Endothelial cell of umbilical vein (primary cell): Measurements from ENCODE around the gene SHISA8. TPM values are rescaled to one million over a fixed set of nuclear protein-coding genes. Genes with fewer than 3 reads are reported as not detected.

ENCODE experiments used
- BruUV-seq: library from RNA; stranded (reverse); fragments of 400-500 nt; replicated peaks from 2 replicates; lab custom pipeline; 2021; lab: Mats Ljungman, UMichigan
- CTCF ChIA-PET: fragments of 300-600, 350-600 bp; sonication (Branson Sonifier 250); formaldehyde crosslinking; loops from one replicate; lab custom pipeline; 2021; ENCODE audit warnings: antibody characterized with exemption, inconsistent platforms; lab: Charles Lee
- POLR2A ChIA-PET: fragments of 300-600, 350-600 bp; sonication (Branson Sonifier 250); formaldehyde crosslinking; loops from one replicate; lab custom pipeline; 2021; ENCODE audit warnings: antibody characterized with exemption, inconsistent platforms; lab: Charles Lee
- DNase-seq: peaks from one replicate; pipeline ENCODE4 v3.0.0-alpha.2; 2011; ENCODE audit warnings: low read depth, low spot score
- FAIRE-seq: peaks from 2 replicates; lab custom pipeline; 2011; peaks lifted over from hg19 to GRCh38; lab: Jason Lieb, UNC
- H2AFZ ChIP-seq: 2 replicates; pipeline ENCODE4 v1.6.0; 2012; ENCODE audit warnings: low read depth, low read length, control low read depth, inconsistent platforms
- H3K27ac ChIP-seq: 2 replicates; pipeline ENCODE4 v1.5.1; 2011; ENCODE audit warnings: low read depth, mild to moderate bottlenecking, control low read depth, low read length, moderate library complexity; ENCODE audit not compliant: insufficient read depth
- H3K27me3 ChIP-seq, 2 experiments: 2 replicates each; pipeline versions ENCODE4 v1.6.0 to v1.6.1; 2011; ENCODE audit warnings: low read length in 2 of 2, mixed read lengths in 1 of 2; ENCODE audit not compliant: control insufficient read depth in 2 of 2, insufficient read depth in 2 of 2
- H3K36me3 ChIP-seq, 2 experiments: 2 replicates in 1 of 2; 3 replicates in 1 of 2; pipeline ENCODE4 v1.5.1; 2011; ENCODE audit warnings: low read length in 2 of 2, mild to moderate bottlenecking in 1 of 2, moderate library complexity in 1 of 2; ENCODE audit not compliant: control insufficient read depth in 2 of 2, insufficient read depth in 2 of 2; ENCODE audit errors: extremely low read depth in 1 of 2
- H3K4me1 ChIP-seq: 3 replicates; pipeline ENCODE4 v1.5.1; 2011; ENCODE audit warnings: mild to moderate bottlenecking, low read length; ENCODE audit not compliant: control insufficient read depth, insufficient read depth; ENCODE audit errors: extremely low read depth
- H3K4me2 ChIP-seq: 2 replicates; pipeline ENCODE4 v1.6.1; 2011; ENCODE audit warnings: low read length, control low read depth, mixed read lengths; ENCODE audit not compliant: insufficient read depth
- H3K4me3 ChIP-seq, 3 experiments: fragments of 200-600 bp in 1 of 3; sonication (generic), shearing (Covaris generic) in 1 of 3; replicated peaks in 1 of 3; 2 replicates each; pipeline ENCODE4 v1.5.1; 2011 to 2016; ENCODE audit warnings: control low read depth in 3 of 3, low read length in 3 of 3, mild to moderate bottlenecking in 2 of 3, inconsistent platforms in 1 of 3, low read depth in 1 of 3, moderate library complexity in 1 of 3; ENCODE audit not compliant: insufficient read depth in 1 of 3
- H3K79me2 ChIP-seq: 2 replicates; pipeline ENCODE4 v1.6.0; 2012; ENCODE audit warnings: low read length, inconsistent platforms; ENCODE audit not compliant: control insufficient read depth, insufficient read depth
- H3K9ac ChIP-seq: replicated peaks from 2 replicates; pipeline ENCODE3; 2011; ENCODE audit warnings: low read length, control low read depth; ENCODE audit not compliant: insufficient read depth; ENCODE audit errors: extremely low read depth
- H3K9me1 ChIP-seq: replicated peaks from 3 replicates; pipeline ENCODE4 v1.6.0; 2011; ENCODE audit warnings: mild to moderate bottlenecking, low read length; ENCODE audit not compliant: control insufficient read depth, insufficient read depth; ENCODE audit errors: extremely low read depth
- H3K9me3 ChIP-seq: replicated peaks from 2 replicates; pipeline ENCODE4 v1.5.1; 2012; ENCODE audit warnings: low read length, inconsistent platforms; ENCODE audit not compliant: control insufficient read depth, insufficient read depth
- H4K20me1 ChIP-seq: replicated peaks from 2 replicates; pipeline ENCODE3; 2011; ENCODE audit warnings: mild to moderate bottlenecking, low read length; ENCODE audit not compliant: control insufficient read depth, insufficient read depth; ENCODE audit errors: extremely low read depth
- CTCF ChIP-seq, 2 donors: IDR thresholded peaks; 1 replicate in 1 of 2; 2 replicates in 1 of 2; pipeline ENCODE4 v1.5.1; 2011; ENCODE audit warnings: low read length in 2 of 2, mild to moderate bottlenecking in 2 of 2, moderate library complexity in 2 of 2, control low read depth in 1 of 2, inconsistent platforms in 1 of 2, low read depth in 1 of 2; ENCODE audit not compliant: insufficient read depth in 1 of 2; ENCODE audit errors: extremely low read depth in 1 of 2
- EZH2 ChIP-seq: IDR thresholded peaks from 2 replicates; pipeline ENCODE4 v1.6.1; 2012; ENCODE audit warnings: borderline replicate concordance, low read depth, mild to moderate bottlenecking, moderate library complexity, low read length, inconsistent platforms; ENCODE audit not compliant: severe bottlenecking
- FOS ChIP-seq: IDR thresholded peaks from 2 replicates; pipeline ENCODE4 v1.6.1; 2011; ENCODE audit warnings: mild to moderate bottlenecking, low read length, moderate library complexity, borderline replicate concordance; ENCODE audit not compliant: insufficient read depth
- GATA2 ChIP-seq: IDR thresholded peaks from 2 replicates; pipeline ENCODE4 v1.7.0; 2011; ENCODE audit warnings: low read depth, mild to moderate bottlenecking, moderate library complexity, mixed read lengths, low read length; ENCODE audit not compliant: insufficient read length, insufficient read depth
- JUN ChIP-seq: IDR thresholded peaks from 2 replicates; pipeline ENCODE4 v1.6.1; 2011; ENCODE audit warnings: borderline replicate concordance, low read depth; ENCODE audit not compliant: insufficient read length, insufficient read depth
- MYC ChIP-seq: IDR thresholded peaks from one replicate; pipeline ENCODE4 v1.6.1; 2011; ENCODE audit warnings: mild to moderate bottlenecking, low read depth, low read length
- POLR2A ChIP-seq: IDR thresholded peaks from 2 replicates; pipeline ENCODE4 v1.6.1; 2012; ENCODE audit warnings: low read depth, mild to moderate bottlenecking, control low read depth, low read length
- POLR2AphosphoS5 ChIP-seq: IDR thresholded peaks from 2 replicates; pipeline ENCODE4 v1.6.1; 2012; ENCODE audit warnings: low read depth, mild to moderate bottlenecking, control low read depth, low read length, moderate library complexity; ENCODE audit not compliant: insufficient read depth
- dilution Hi-C: fragments of 300-500 bp; cut with MboI; formaldehyde crosslinking; loops from one replicate; pipeline ENCODE4 v1.15.0; 2019; ENCODE audit warnings: low sequenced_read_pairs; ENCODE audit not compliant: extremely low pct_ligation_motif_present
- intact Hi-C: fragments of 100-400 bp; cut with micrococcal nuclease; formaldehyde crosslinking; loops from one replicate; pipeline ENCODE4 v1.10.0; 2022
- polyA plus RNA-seq, 4 experiments: library from polyadenylated mRNA; depleted of rRNA in 3 of 4; stranded (reverse) in 3 of 4; unstranded in 1 of 4; fragments of >200 nt; gene quantifications; 2 replicates each; pipeline versions ENCODE4 v1.2.1 to v1.2.3, GENCODE V29; 2011 to 2012; ENCODE audit warnings: missing spikeins in 1 of 4
- total RNA-seq: library from RNA; stranded (reverse); gene quantifications from 2 replicates; pipeline ENCODE4 v1.2.3, GENCODE V29; 2021
- TF ChIP-seq, protein P1 (sequence below): IDR thresholded peaks from 2 replicates; pipeline ENCODE4 v1.6.1; 2011; ENCODE audit not compliant: insufficient read depth, insufficient read length

The SHISA8 gene
- total and polyA plus RNA-seq, 2 donors (not counting 3 experiments of a cell fraction or from before 2014, with no cell fraction given), result not detected

GRCh38 chr22:41902016-41902415, 12.9 kb downstream of the SHISA8 start:
- dilution Hi-C loops (no loop called here), intact Hi-C loops (no loop called here)
- Histone ChIP-seq H3K79me2 (no peaks in the 10 kb centered on the region), H3K4me1 (no peaks in the 10 kb centered on the region), H3K27ac (no peak overlapping the region), H3K4me3 (no peak overlapping the region), H3K9me3 (no peaks in the 10 kb centered on the region), H3K4me2 (no peak overlapping the region), H3K9me1 (no peaks in the 10 kb centered on the region), H2AFZ (no peak overlapping the region), H3K9ac (no peak overlapping the region), H3K36me3 (peaks cover 26 to 57% of the 10 kb centered on the region in 2 experiments), H3K27me3 (no peaks in the 10 kb centered on the region), H4K20me1 (no peaks in the 10 kb centered on the region)
- DNase-seq (no peak), FAIRE-seq (no peak)
- ChIA-PET POLR2A (interaction anchor here (0.6 kb wide), 1 partner anchor 231 kb away, joined by 4 read pairs; no protein-coding TSS in a partner anchor), CTCF (no interaction called here)
- BruUV-seq, result no TSS peak
- TF ChIP-seq GATA2, result no peak
- TF ChIP-seq JUN, result no peak
- no peak for TF ChIP-seq CTCF (IDR thresholded peaks at IDR 0.05; ENCODE audit: extremely low read depth in 1 of 2, insufficient read depth in 1 of 2, low read depth in 1 of 2, low read length in 2 of 2)
- TF ChIP-seq, protein P1, sequence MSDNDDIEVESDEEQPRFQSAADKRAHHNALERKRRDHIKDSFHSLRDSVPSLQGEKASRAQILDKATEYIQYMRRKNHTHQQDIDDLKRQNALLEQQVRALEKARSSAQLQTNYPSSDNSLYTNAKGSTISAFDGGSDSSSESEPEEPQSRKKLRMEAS, result no peak
- no peak for TF ChIP-seq POLR2AphosphoS5
- TF ChIP-seq MYC, result no peak
- no peak for TF ChIP-seq EZH2
- TF ChIP-seq FOS, result no peak
- TF ChIP-seq POLR2A, result no peak
